Epithelial cell of proximal tubule (primary cell): ENCODE results near the gene CORO2A. TPM values are rescaled to one million over a fixed set of nuclear protein-coding genes. Genes with fewer than 3 reads are reported as not detected.

Experiments used
- DNase-seq: peaks from one replicate; pipeline ENCODE4 v3.0.0-alpha.2; 2011; ENCODE audit warnings: low read depth
- H3K4me3 ChIP-seq: 2 replicates; pipeline ENCODE4 v1.5.1; 2011; ENCODE audit warnings: low read depth, mild to moderate bottlenecking, low read length
- CTCF ChIP-seq: conservative IDR thresholded peaks from 2 replicates; pipeline ENCODE4 v1.5.1; 2012; ENCODE audit warnings: low read depth, mild to moderate bottlenecking, low read length
- total RNA-seq: library from RNA; depleted of rRNA; stranded (reverse); fragments of >200 nt; gene quantifications from 2 replicates; pipeline ENCODE4 v1.2.3, GENCODE V29; 2015

The CORO2A gene
- total RNA-seq, 1 donor from 2014 or later, result 5.7 TPM

GRCh38 chr9:98219794-98220370 lies 27.4 kb upstream of the CORO2A start:
- no peak for TF ChIP-seq CTCF
- H3K4me3 ChIP-seq, result no peak overlapping the region
- no peak for DNase-seq

GRCh38 chr9:98219364-98219716 lies 26.9 kb upstream of the CORO2A start:
- H3K4me3 ChIP-seq, result no peak overlapping the region
- no peak for TF ChIP-seq CTCF
- DNase-seq, result no peak

- H3K4me3 ChIP-seq, result no peak overlapping the region
- DNase-seq, result no peak
- no peak for TF ChIP-seq CTCF
Measured at GRCh38 chr9:98218562-98219363, 26.3 kb upstream of the CORO2A start.

GRCh38 chr9:98217255-98217654 lies 24.8 kb upstream of the CORO2A start:
- H3K4me3 ChIP-seq, result no peak overlapping the region
- no peak for DNase-seq
- TF ChIP-seq CTCF, result no peak

- H3K4me3 ChIP-seq, result no peak overlapping the region
- TF ChIP-seq CTCF, result no peak
- DNase-seq, result no peak
Measured at GRCh38 chr9:98216391-98216790, 24.0 kb upstream of the CORO2A start.

GRCh38 chr9:98215821-98216220 lies 23.4 kb upstream of the CORO2A start:
- no peak overlapping the region for H3K4me3 ChIP-seq
- TF ChIP-seq CTCF, result peak; percentile 53
- no peak for DNase-seq

GRCh38 chr9:98215271-98215670 lies 22.8 kb upstream of the CORO2A start:
- TF ChIP-seq CTCF, result no peak
- H3K4me3 ChIP-seq, result no peak overlapping the region
- DNase-seq, result no peak
